ENCODE data around the gene DPP7. TPM values are rescaled to one million over a fixed set of nuclear protein-coding genes. Genes with fewer than 3 reads are reported as not detected.

The DPP7 gene
- total and polyA plus RNA-seq, 11 donors: 96.6 to 260 (median 119) TPM

GRCh38 chr9:137108608-137109249 lies 5.8 kb downstream of the DPP7 start:
- intact Hi-C loops (cut with DNase I): no loop called here
- H3K4me1 ChIP-seq: peaks cover 0 to 7% (median 0%) of the 10 kb centered on the region in 12 donors
- no peaks in the 10 kb centered on the region for H3K27me3 ChIP-seq
- H3K36me3 ChIP-seq: peaks cover 0 to 95% (median 69%) of the 10 kb centered on the region in 9 donors
- ATAC-seq (no peak), DNase-seq (peak in 1 of 5 donors; percentile 55)
- no peaks in the 10 kb centered on the region for H3K9me3 ChIP-seq
- H3K27ac ChIP-seq: no peak overlapping the region
- no peak overlapping the region for H3K4me3 ChIP-seq
- no peak for TF ChIP-seq CTCF (IDR thresholded peaks at IDR 0.05)
- no peak for TF ChIP-seq POLR2A (IDR thresholded peaks at IDR 0.05)
- 86 to 95% (median 88%) methylated on average over 9 to 29 of the region's 29 CpGs for WGBS, 4 donors

GRCh38 chr9:137107982-137108381 lies 6.6 kb downstream of the DPP7 start:
- no peak overlapping the region for H3K27ac ChIP-seq
- H3K36me3 ChIP-seq: peaks cover 0 to 98% (median 74%) of the 10 kb centered on the region in 9 donors
- ATAC-seq: no peak
- intact Hi-C loops (cut with DNase I): no loop called here
- no peaks in the 10 kb centered on the region for H3K9me3 ChIP-seq
- H3K4me3 ChIP-seq: no peak overlapping the region
- TF ChIP-seq POLR2A (IDR thresholded peaks at IDR 0.05): no peak
- H3K4me1 ChIP-seq: no peaks in the 10 kb centered on the region
- WGBS, 4 donors: 85 to 97% (median 95%) methylated on average over 2 to 17 of the region's 17 CpGs
- peak in 1 of 5 donors; percentile 53 for DNase-seq
- H3K27me3 ChIP-seq: no peaks in the 10 kb centered on the region

GRCh38 chr9:137107312-137107921 lies 7.1 kb downstream of the DPP7 start:
- 93 to 97% (median 93%) methylated on average over 24 to 27 of the region's 27 CpGs for WGBS, 4 donors
- TF ChIP-seq CTCF (IDR thresholded peaks at IDR 0.05): no peak
- TF ChIP-seq POLR2A (IDR thresholded peaks at IDR 0.05): no peak
- no peak overlapping the region for H3K27ac ChIP-seq
- H3K27me3 ChIP-seq: no peaks in the 10 kb centered on the region
- ATAC-seq (no peak), DNase-seq (no peak)
- H3K4me1 ChIP-seq: no peaks in the 10 kb centered on the region
- no peaks in the 10 kb centered on the region for H3K9me3 ChIP-seq
- peaks cover 0 to 98% (median 74%) of the 10 kb centered on the region in 9 donors for H3K36me3 ChIP-seq
- H3K4me3 ChIP-seq: no peak overlapping the region
- intact Hi-C loops (cut with DNase I): no loop called here

DNA sequence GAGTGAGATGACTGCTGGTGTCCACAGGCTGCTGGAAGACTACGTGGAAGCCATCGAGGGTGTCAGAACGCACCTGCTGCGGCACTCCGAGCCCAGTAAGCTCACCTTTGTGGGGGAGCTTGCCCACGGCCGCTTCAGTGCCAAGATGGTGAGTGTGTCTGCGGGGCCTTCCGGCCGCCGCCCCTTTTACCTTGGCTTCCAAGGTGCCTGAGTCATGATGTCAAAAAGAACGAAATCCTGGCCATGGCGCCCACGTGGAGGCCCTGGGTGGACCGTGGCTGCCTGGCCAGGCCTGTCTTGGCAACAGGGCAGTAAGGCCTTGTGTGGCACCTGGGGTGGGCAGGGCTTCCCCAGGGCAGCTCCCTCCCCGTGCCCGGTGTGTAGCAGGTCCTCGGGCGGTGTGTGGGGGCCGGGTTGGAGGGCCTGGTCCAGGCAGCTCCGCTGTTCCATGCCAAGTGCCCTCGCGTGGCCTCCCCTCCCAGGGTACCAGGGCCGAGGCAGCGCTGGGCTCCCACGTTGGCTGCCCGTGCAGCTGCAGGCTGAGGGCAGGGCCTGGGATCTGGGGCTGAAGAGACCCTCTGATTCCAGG lies 7.8 kb downstream of the DPP7 start:
- 93 to 97% (median 95%) methylated on average over 18 to 27 of the region's 27 CpGs for WGBS, 4 donors
- Histone ChIP-seq H3K27ac (no peak overlapping the region), H3K36me3 (peaks cover 0 to 98% (median 79%) of the 10 kb centered on the region in 9 donors), H3K4me1 (no peaks in the 10 kb centered on the region), H3K4me3 (no peak overlapping the region), H3K9me3 (no peaks in the 10 kb centered on the region), H3K27me3 (no peaks in the 10 kb centered on the region)
- DNase-seq (peak in 1 of 5 donors; percentile 29), ATAC-seq (no peak)
- no peak for TF ChIP-seq CTCF (IDR thresholded peaks at IDR 0.05)
- intact Hi-C loops (cut with DNase I): no loop called here
